ENCODE data around the gene CNOT8. TPM values are rescaled to one million over a fixed set of nuclear protein-coding genes. Genes with fewer than 3 reads are reported as not detected.
"Not testable (repeated sequence)": the region's sequence is repeated elsewhere in the genome, so short reads cannot be mapped to it uniquely, and the experiment has no call there.

The CNOT8 gene
- total and polyA plus RNA-seq, 11 donors: 11.5 to 45.6 (median 25.2) TPM

GRCh38 chr5:154834053-154834452 is 24.4 kb upstream of the CNOT8 start:
- intact Hi-C loops (cut with DNase I): no loop called here
- DNase-seq (no peak), ATAC-seq (no peak)
- Histone ChIP-seq H3K27ac (peak overlapping the region in 1 of 12 donors; percentile 81), H3K4me1 (peaks cover 0 to 30% (median 19%) of the 10 kb centered on the region in 12 donors), H3K27me3 (no peaks in the 10 kb centered on the region), H3K36me3 (peaks cover 0 to 84% (median 50%) of the 10 kb centered on the region in 9 donors), H3K9me3 (no peaks in the 10 kb centered on the region), H3K4me3 (no peak overlapping the region)
- 91 to 98% (median 95%) methylated on average over 1 of the region's 1 CpG for WGBS, 4 donors
- TF ChIP-seq POLR2A (IDR thresholded peaks at IDR 0.05) (no peak), CTCF (IDR thresholded peaks at IDR 0.05) (no peak)

- ATAC-seq; intact Hi-C loops (cut with DNase I); H3K27me3 ChIP-seq; H3K4me3 ChIP-seq; H3K9me3 ChIP-seq; DNase-seq: not testable (repeated sequence)
- Histone ChIP-seq H3K36me3 (peaks cover 0 to 82% (median 36%) of the 10 kb centered on the region in 9 donors), H3K4me1 (peaks cover 0 to 22% (median 19%) of the 10 kb centered on the region in 12 donors), H3K27ac (peak overlapping the region in 10 of 12 donors; percentile 11 to 81 (median 56))
- 68 to 80% (median 75%) methylated on average over 9 of the region's 9 CpGs for WGBS, 4 donors
Observed at GRCh38 chr5:154835701-154836052, 22.8 kb upstream of the CNOT8 start.

- Histone ChIP-seq H3K27ac (peak overlapping the region in 6 of 12 donors; percentile 7 to 81 (median 58)), H3K36me3 (peaks cover 0 to 81% (median 30%) of the 10 kb centered on the region in 9 donors)
- WGBS, 4 donors: 88 to 90% (median 89%) methylated on average over 6 of the region's 6 CpGs
Observed at GRCh38 chr5:154836225-154836624, 22.2 kb upstream of the CNOT8 start.

GRCh38 chr5:154837009-154837901 is 21.2 kb upstream of the CNOT8 start:
- intact Hi-C loops (cut with DNase I): no loop called here
- Histone ChIP-seq H3K4me3 (no peak overlapping the region), H3K36me3 (peaks cover 0 to 72% (median 26%) of the 10 kb centered on the region in 9 donors), H3K27me3 (no peaks in the 10 kb centered on the region), H3K4me1 (peaks cover 0 to 33% (median 19%) of the 10 kb centered on the region in 12 donors), H3K27ac (peak overlapping the region in 1 of 12 donors; percentile 81), H3K9me3 (no peaks in the 10 kb centered on the region)
- TF ChIP-seq CTCF (IDR thresholded peaks at IDR 0.05) (no peak), POLR2A (IDR thresholded peaks at IDR 0.05) (no peak)
- DNase-seq: no peak
- ATAC-seq: no peak
- WGBS, 4 donors: 87 to 92% (median 91%) methylated on average over 6 of the region's 6 CpGs

More at GRCh38 chr5:154836225-154836624, 22.2 kb upstream of the CNOT8 start:
- DNase-seq (no peak), ATAC-seq (no peak)
- no peak overlapping the region for H3K4me3 ChIP-seq
- TF ChIP-seq CTCF (IDR thresholded peaks at IDR 0.05): no peak
- TF ChIP-seq POLR2A (IDR thresholded peaks at IDR 0.05): no peak
- H3K27me3 ChIP-seq: no peaks in the 10 kb centered on the region
- H3K4me1 ChIP-seq: peaks cover 0 to 26% (median 19%) of the 10 kb centered on the region in 12 donors
- H3K9me3 ChIP-seq: no peaks in the 10 kb centered on the region
- intact Hi-C loops (cut with DNase I): no loop called here

Measured in heart left ventricle (tissue), 16 donors.